Cardiac muscle cell (in vitro differentiated cells and primary cell): ENCODE measurements around the gene RPL39L. TPM values are rescaled to one million over a fixed set of nuclear protein-coding genes. Genes with fewer than 3 reads are reported as not detected.

Experiments
- DNase-seq, 2 donors: peaks; one replicate each; pipeline versions ENCODE4 v3.0.0 to v3.0.0-alpha.2; 2010 to 2017; ENCODE audit warnings: low read depth in 1 of 2, low spot score in 1 of 2
- H3K27ac ChIP-seq: fragments of 200-600 bp; sonication (generic); 2 replicates; pipeline ENCODE4 v1.5.1; 2016
- H3K27me3 ChIP-seq: fragments of 200-600 bp; sonication (generic); 2 replicates; pipeline ENCODE4 v1.6.0; 2016; ENCODE audit warnings: control low read depth
- H3K36me3 ChIP-seq: fragments of 200-600 bp; sonication (generic); 2 replicates; pipeline ENCODE4 v1.5.1; 2016; ENCODE audit warnings: control low read depth
- H3K4me1 ChIP-seq: fragments of 200-600 bp; sonication (generic); 2 replicates; pipeline ENCODE4 v1.8.1; 2017; ENCODE audit warnings: low read depth, mild to moderate bottlenecking, mixed run types
- H3K4me3 ChIP-seq: fragments of 200-600 bp; sonication (generic); 2 replicates; pipeline ENCODE4 v1.5.1; 2016; ENCODE audit warnings: mild to moderate bottlenecking
- H3K9me3 ChIP-seq: fragments of 200-600 bp; sonication (generic); 2 replicates; pipeline ENCODE4 v1.5.1; 2017; ENCODE audit warnings: low read depth, mild to moderate bottlenecking, control low read depth
- polyA plus RNA-seq: library from polyadenylated mRNA; unstranded; fragments of >200 nt; fragmentation: Nextera tagmentation; extraction: Ambion mirVana; gene quantifications from 2 replicates; pipeline ENCODE4 v1.2.1, GENCODE V29; 2016
- total RNA-seq: library from RNA; depleted of rRNA; stranded (reverse); fragments of >200 nt; gene quantifications from 2 replicates; pipeline ENCODE4 v1.2.3, GENCODE V29; 2016
- TF ChIP-seq, protein P1 (sequence below): IDR thresholded peaks from 2 replicates; pipeline ENCODE4 v1.5.1; 2012; ENCODE audit warnings: low read depth, mild to moderate bottlenecking, low read length

Gene RPL39L
- 29.7 and 56.2 TPM in 2 replicates for total RNA-seq
- 24.8 and 59.8 TPM in 2 replicates for polyA plus RNA-seq

DNA sequence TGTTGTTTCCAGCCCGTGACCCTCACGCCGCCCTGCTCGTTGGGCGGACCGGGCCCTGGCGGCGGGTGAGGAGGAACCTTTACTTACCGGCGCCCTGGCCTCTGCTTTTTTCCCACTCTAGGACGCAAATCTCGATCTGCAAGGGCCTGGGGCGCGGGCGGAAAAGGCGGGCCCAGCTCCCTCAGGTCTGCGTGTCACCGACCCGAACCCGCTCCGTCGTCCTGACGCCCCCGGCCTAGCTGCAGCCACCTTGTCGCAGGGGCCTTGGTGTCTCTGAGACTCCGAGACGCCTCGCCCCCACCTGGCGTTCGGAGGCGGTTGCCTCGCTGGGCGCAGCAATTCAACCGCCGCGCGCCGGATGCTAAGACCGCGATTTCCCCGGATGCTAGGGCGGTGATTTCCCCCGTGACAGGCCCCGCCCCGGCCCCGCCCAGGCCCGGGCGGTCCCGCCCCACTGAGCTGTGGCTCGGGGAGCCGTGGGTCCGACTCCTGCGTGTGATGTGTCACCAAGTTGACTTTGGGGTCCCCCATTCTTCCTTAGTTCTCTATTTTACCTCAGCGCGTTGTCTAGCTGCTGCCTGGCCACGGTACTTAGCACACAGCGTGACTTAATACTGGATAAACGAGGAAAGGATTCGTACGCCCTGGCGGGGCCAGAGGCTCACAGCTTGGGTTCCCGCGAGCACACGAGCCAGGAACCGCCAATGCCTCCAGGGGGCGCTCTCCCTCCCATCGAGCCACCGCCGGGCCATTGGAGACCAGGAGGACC, at the start of gene RPL39L:
Gene RPL39L (minus strand): TSS at position 371 of the 769 bp plus-strand sequence. CDS start 18,196 bp downstream, outside the sequence.
- H3K4me3 ChIP-seq, result peak within 1 kb of the TSS; percentile 35
- H3K4me1 ChIP-seq, result peaks cover 4% of the 10 kb centered on the region
- H3K9me3 ChIP-seq, result no peaks in the 10 kb centered on the region
- peak; percentile 91 for DNase-seq
- TF ChIP-seq, protein P1, sequence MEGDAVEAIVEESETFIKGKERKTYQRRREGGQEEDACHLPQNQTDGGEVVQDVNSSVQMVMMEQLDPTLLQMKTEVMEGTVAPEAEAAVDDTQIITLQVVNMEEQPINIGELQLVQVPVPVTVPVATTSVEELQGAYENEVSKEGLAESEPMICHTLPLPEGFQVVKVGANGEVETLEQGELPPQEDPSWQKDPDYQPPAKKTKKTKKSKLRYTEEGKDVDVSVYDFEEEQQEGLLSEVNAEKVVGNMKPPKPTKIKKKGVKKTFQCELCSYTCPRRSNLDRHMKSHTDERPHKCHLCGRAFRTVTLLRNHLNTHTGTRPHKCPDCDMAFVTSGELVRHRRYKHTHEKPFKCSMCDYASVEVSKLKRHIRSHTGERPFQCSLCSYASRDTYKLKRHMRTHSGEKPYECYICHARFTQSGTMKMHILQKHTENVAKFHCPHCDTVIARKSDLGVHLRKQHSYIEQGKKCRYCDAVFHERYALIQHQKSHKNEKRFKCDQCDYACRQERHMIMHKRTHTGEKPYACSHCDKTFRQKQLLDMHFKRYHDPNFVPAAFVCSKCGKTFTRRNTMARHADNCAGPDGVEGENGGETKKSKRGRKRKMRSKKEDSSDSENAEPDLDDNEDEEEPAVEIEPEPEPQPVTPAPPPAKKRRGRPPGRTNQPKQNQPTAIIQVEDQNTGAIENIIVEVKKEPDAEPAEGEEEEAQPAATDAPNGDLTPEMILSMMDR, result peak; percentile 98
- H3K27ac ChIP-seq, result no peak within 1 kb of the TSS
- no peaks in the 10 kb centered on the region for H3K36me3 ChIP-seq
- H3K27me3 ChIP-seq, result no peaks in the 10 kb centered on the region

DNA sequence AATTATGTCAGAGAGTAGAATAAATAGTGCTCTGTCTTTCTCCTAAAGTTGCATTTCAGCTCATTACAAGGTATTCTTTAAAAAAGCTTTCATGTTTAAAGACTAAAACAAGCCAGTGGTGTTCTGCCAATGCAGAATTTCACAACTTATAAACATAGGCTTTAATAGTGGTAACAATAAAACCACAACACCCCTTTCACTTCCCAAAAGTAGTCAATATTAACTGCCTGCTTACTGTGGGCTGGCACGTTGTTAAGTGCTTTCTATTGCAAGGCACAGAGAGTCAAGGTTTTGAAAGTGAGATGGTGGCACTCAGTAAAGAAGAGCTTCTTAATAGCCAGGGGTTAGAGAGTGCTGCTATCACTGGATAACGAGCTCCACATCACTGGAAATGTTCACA, 49.6 kb upstream of the RPL39L start:
- no peak overlapping the region for H3K4me3 ChIP-seq
- H3K27ac ChIP-seq, result no peak overlapping the region
- H3K9me3 ChIP-seq, result no peaks in the 10 kb centered on the region
- no peak for DNase-seq
- TF ChIP-seq, protein P1, result no peak
- H3K27me3 ChIP-seq, result no peaks in the 10 kb centered on the region
- no peaks in the 10 kb centered on the region for H3K36me3 ChIP-seq
- H3K4me1 ChIP-seq, result peaks cover 21% of the 10 kb centered on the region

DNA sequence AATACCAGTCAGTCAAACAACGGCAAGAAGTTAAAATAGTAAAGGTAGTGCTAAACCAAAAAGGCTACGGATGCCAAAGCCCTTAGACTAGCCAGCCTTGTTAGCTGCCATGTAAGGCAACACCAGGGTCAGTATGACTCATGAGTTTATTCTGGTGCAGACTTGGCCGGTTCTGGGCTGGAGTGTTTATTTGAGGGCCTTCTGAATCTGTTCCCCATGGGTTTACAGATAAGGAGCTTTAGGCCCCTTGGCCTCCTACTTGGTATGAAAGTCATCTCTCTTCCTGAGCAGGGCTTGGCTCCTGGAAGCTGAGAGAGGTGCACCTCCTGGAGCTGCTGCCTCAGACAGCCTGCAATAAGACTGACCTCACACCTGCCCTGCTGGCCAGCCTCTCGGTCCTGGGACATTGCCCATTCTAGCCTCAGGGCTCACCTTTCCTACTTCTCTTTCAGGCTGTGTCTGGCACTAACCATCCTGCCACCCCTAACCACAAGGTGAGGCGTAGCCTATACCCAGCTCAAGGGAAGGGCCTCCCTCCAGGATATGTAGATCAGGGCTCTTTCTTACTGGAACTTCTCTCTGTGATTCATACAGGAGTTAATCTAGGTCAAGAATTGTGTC, 47.6 kb upstream of the RPL39L start:
- DNase-seq, result peak; percentile 67 to 88
- Histone ChIP-seq H3K9me3 (no peaks in the 10 kb centered on the region), H3K36me3 (no peaks in the 10 kb centered on the region), H3K27me3 (no peaks in the 10 kb centered on the region), H3K27ac (peak overlapping the region; percentile 97), H3K4me1 (peaks cover 21% of the 10 kb centered on the region), H3K4me3 (no peak overlapping the region)
- TF ChIP-seq, protein P1, result no peak

DNA sequence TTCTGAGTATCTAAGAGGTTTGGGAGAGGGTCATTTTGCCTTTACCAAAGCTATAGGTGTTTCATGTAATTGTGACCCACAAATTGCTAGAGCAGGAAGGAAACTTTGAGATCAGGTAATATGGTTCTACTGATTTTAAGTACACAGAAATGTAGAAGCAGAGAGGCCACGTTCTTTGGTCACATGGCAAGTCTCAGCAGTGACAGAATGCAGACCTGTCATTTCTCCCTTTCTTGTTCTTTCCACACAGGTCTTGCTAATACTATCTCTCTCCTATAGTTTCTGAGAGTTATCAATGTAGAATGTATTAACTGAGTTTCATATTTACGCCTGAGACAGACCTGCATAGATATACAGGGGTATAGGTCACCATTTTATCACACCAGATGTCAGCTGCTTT, 47.1 kb upstream of the RPL39L start:
- H3K27ac ChIP-seq, result peak overlapping the region; percentile 97
- no peak overlapping the region for H3K4me3 ChIP-seq
- no peaks in the 10 kb centered on the region for H3K27me3 ChIP-seq
- no peaks in the 10 kb centered on the region for H3K36me3 ChIP-seq
- TF ChIP-seq, protein P1, result no peak
- H3K4me1 ChIP-seq, result peaks cover 21% of the 10 kb centered on the region
- DNase-seq, result peak in 1 of 2 donors; percentile 55
- H3K9me3 ChIP-seq, result no peaks in the 10 kb centered on the region

DNA sequence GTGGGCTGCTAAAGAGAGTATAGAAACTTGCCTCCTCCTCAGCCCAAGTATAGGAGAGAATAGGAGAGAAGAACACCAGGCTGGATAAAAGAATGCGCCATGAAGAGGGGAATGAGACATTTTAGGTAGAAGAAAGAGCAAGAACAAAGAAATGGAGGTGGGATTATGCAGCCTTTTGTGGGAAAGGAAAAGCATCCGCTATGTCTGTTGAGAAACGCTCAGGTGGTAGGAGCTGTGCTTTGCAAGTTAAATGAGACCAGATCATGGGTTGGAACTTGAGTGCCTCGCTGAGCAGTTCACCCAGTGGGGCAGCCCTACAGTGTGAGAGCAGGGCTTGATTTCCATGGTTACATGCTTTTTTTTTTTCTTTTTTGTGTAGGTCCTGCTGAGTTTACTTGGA, 46.5 kb upstream of the RPL39L start:
- H3K27ac ChIP-seq, result peak overlapping the region; percentile 97
- DNase-seq, result no peak
- H3K4me1 ChIP-seq, result peaks cover 21% of the 10 kb centered on the region

More for the DNA sequence above, 46.5 kb upstream of the RPL39L start:
- TF ChIP-seq, protein P1, result no peak
- no peaks in the 10 kb centered on the region for H3K27me3 ChIP-seq
- H3K9me3 ChIP-seq, result no peaks in the 10 kb centered on the region
- no peaks in the 10 kb centered on the region for H3K36me3 ChIP-seq
- H3K4me3 ChIP-seq, result no peak overlapping the region
